ENCODE data around the gene NFU1.

- TF ChIP-seq, protein P1, sequence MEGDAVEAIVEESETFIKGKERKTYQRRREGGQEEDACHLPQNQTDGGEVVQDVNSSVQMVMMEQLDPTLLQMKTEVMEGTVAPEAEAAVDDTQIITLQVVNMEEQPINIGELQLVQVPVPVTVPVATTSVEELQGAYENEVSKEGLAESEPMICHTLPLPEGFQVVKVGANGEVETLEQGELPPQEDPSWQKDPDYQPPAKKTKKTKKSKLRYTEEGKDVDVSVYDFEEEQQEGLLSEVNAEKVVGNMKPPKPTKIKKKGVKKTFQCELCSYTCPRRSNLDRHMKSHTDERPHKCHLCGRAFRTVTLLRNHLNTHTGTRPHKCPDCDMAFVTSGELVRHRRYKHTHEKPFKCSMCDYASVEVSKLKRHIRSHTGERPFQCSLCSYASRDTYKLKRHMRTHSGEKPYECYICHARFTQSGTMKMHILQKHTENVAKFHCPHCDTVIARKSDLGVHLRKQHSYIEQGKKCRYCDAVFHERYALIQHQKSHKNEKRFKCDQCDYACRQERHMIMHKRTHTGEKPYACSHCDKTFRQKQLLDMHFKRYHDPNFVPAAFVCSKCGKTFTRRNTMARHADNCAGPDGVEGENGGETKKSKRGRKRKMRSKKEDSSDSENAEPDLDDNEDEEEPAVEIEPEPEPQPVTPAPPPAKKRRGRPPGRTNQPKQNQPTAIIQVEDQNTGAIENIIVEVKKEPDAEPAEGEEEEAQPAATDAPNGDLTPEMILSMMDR (IDR thresholded peaks at IDR 0.05; ENCODE audit: low read depth, low read length), result no peak
- no peak for TF ChIP-seq EZH2phosphoT487 (IDR thresholded peaks at IDR 0.05; ENCODE audit: low read depth)
Measured at GRCh38 chr2:69381337-69381737, 55.9 kb downstream of the NFU1 start.

Measured in OCI-LY3 (cell line).